ENCODE measurements around the gene CDS1. TPM values are rescaled to one million over a fixed set of nuclear protein-coding genes. Genes with fewer than 3 reads are reported as not detected.

Gene CDS1
- total RNA-seq, 4 donors from 2014 or later = 0.59 to 8.8 (median 3.7) TPM; not detected in 1

DNA sequence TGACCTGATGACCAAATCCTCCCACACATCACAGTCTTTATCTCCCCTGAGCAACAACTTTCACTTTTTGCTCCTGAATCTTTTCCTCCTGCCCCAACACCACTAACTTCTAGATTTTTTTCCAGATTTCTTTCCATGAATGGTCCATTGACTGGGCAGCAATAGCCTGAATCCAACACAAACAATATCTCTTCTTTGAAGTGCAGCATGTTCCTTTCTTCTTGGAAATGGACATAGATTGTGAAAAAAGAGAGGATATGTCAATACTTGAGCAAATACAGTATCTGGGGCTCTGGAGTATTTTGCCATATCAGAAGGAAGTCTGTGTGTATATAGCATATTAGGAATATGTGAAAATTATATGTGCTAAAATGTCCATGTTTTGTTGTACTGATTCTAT is 55.2 kb downstream of the CDS1 start:
- no peaks in the 10 kb centered on the region for H3K9me3 ChIP-seq
- H3K4me3 ChIP-seq = no peak overlapping the region
- H3K27me3 ChIP-seq = no peaks in the 10 kb centered on the region
- no peak for TF ChIP-seq CTCF (IDR thresholded peaks at IDR 0.05)
- TF ChIP-seq POLR2A (IDR thresholded peaks at IDR 0.05) = no peak
- intact Hi-C loops (cut with DNase I; ENCODE audit: low total_unique reads) = no loop called here
- H3K27ac ChIP-seq = no peak overlapping the region
- H3K4me1 ChIP-seq = no peaks in the 10 kb centered on the region
- no peaks in the 10 kb centered on the region for H3K36me3 ChIP-seq
- no peak for DNase-seq

GRCh38 chr4:84639145-84639544 is 56.2 kb downstream of the CDS1 start:
- Histone ChIP-seq H3K27me3 (no peaks in the 10 kb centered on the region), H3K4me3 (no peak overlapping the region), H3K4me1 (no peaks in the 10 kb centered on the region), H3K36me3 (no peaks in the 10 kb centered on the region), H3K27ac (no peak overlapping the region), H3K9me3 (no peaks in the 10 kb centered on the region)
- DNase-seq = no peak
- TF ChIP-seq POLR2A (IDR thresholded peaks at IDR 0.05) = no peak
- TF ChIP-seq CTCF (IDR thresholded peaks at IDR 0.05) = no peak
- intact Hi-C loops (cut with DNase I; ENCODE audit: low total_unique reads) = no loop called here

- Histone ChIP-seq H3K9me3 (no peaks in the 10 kb centered on the region), H3K36me3 (no peaks in the 10 kb centered on the region), H3K4me3 (no peak overlapping the region), H3K27ac (no peak overlapping the region), H3K4me1 (no peaks in the 10 kb centered on the region), H3K27me3 (no peaks in the 10 kb centered on the region)
- intact Hi-C loops (cut with DNase I; ENCODE audit: low total_unique reads) = no loop called here
- TF ChIP-seq POLR2A (IDR thresholded peaks at IDR 0.05) (no peak), CTCF (IDR thresholded peaks at IDR 0.05) (no peak)
- no peak for DNase-seq
Measured at GRCh38 chr4:84644087-84644486, 61.2 kb downstream of the CDS1 start.

DNA sequence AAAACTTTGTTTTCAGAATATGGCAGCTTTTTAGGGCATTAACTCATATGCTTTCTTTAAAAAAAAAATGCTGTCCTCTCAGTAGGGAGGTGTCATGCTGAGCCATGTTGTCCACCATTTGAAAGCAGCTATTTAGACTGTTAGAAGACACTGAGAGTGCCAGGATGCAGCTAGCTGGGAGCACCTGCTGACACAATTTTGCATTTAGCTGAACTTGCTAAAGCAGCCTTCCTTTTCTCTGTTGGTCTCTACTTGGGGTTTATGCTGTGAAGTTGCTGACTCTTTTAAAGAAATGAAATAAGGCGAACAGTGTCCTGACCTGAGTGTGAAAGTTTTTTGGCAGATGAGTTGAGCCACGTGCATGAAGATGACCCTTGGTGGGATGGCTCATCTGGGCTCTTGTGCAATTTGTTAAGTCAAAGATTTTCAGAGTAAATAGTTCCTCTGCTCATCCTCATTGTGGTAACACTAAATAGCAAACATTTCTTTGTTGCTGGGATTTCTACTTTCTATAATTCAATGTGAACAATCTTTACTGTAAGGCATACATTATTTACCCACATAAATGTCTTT is 64.5 kb downstream of the CDS1 start:
- Histone ChIP-seq H3K4me3 (no peak overlapping the region), H3K36me3 (no peaks in the 10 kb centered on the region), H3K4me1 (no peaks in the 10 kb centered on the region), H3K27me3 (no peaks in the 10 kb centered on the region), H3K9me3 (no peaks in the 10 kb centered on the region), H3K27ac (no peak overlapping the region)
- intact Hi-C loops (cut with DNase I; ENCODE audit: low total_unique reads) = no loop called here
- TF ChIP-seq POLR2A (IDR thresholded peaks at IDR 0.05) = no peak
- TF ChIP-seq CTCF (IDR thresholded peaks at IDR 0.05) = no peak
- DNase-seq = peak in 1 of 2 donors; percentile 21

DNA sequence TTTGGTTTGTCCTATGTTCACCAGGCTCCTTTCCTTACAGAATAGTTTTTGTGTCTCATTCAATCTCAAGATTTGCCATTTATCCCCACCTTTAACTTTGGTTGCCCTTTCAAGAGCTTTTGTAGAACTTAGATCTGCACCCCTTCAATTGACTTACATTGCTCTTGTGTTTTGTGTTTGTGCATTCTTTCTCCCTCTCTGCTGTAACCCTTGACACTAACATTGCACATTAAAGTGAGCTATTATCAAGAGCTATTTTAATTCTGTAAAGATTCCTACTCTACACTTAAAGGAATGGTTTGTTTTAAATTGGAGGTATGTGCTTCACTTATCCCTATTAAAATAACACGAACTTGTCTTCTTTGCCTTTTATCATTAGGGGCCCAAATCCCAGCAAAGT is 65.3 kb downstream of the CDS1 start:
- TF ChIP-seq POLR2A (IDR thresholded peaks at IDR 0.05) (no peak), CTCF (IDR thresholded peaks at IDR 0.05) (no peak)

More for the DNA sequence above, 65.3 kb downstream of the CDS1 start:
- H3K4me1 ChIP-seq = no peaks in the 10 kb centered on the region
- H3K4me3 ChIP-seq = no peak overlapping the region
- H3K27me3 ChIP-seq = no peaks in the 10 kb centered on the region
- no peaks in the 10 kb centered on the region for H3K36me3 ChIP-seq
- no peaks in the 10 kb centered on the region for H3K9me3 ChIP-seq
- H3K27ac ChIP-seq = no peak overlapping the region
- no peak for DNase-seq
- intact Hi-C loops (cut with DNase I; ENCODE audit: low total_unique reads) = no loop called here

All from uterus (tissue), 4 donors.